DMS114 treated with DMSO at 0.1 percent for 48 hours (cell line): Measurements from ENCODE around the gene LTBR.

Experiments used
- DNase-seq: peaks from one replicate; lab custom pipeline; 2025; ENCODE audit not compliant: unreplicated experiment; lab: John Stamatoyannopoulos, UW

Gene LTBR

DNA sequence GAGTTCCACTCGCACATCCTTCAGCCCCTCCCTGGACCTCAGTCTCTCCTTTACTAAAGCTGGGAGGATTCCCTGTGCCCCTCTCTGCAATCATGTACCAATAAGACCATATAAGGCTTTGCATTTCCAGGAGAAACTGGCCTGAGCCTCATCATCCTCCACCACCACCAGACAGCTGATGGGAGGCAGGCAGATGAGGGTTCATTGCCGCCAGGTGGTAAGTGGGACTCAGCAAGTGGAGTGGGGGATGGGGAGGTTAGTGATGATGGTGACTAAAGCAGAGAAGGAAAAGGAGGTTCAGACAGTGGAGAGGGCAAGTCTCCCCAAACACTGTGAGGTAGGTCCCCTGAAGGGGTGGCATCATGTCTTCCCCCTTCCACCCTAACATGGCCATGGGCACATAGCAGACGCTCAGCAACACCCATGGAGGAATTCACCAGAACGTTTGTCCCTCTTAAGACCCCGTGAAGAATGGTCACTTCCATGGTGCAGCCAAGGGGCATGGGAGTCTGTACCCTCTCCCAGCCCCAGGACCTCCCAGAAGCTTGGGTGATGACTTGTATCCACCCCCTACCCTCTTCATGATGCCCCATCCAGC is 37.6 kb upstream of the LTBR start:
- no peak for DNase-seq

DNA sequence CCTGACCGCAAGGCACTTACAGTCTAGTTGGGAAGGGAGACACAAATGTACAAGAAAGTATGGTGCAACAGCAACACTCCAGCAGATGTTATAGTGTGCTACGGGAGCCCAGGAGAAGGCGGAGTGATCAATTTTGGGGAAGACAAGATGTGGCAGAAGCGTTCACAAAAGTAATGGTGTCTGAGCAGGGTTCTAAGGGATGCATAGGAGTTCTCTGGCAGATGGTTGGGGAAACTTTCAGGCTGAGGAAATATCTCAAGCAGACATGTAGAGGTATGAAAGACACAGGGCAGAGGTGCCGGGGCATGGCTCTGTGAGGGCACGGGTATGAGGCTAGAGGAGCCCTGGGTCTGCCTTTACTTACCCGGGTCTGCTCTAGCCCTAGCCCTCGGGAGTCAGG is 37.0 kb upstream of the LTBR start:
- no peak for DNase-seq

DNA sequence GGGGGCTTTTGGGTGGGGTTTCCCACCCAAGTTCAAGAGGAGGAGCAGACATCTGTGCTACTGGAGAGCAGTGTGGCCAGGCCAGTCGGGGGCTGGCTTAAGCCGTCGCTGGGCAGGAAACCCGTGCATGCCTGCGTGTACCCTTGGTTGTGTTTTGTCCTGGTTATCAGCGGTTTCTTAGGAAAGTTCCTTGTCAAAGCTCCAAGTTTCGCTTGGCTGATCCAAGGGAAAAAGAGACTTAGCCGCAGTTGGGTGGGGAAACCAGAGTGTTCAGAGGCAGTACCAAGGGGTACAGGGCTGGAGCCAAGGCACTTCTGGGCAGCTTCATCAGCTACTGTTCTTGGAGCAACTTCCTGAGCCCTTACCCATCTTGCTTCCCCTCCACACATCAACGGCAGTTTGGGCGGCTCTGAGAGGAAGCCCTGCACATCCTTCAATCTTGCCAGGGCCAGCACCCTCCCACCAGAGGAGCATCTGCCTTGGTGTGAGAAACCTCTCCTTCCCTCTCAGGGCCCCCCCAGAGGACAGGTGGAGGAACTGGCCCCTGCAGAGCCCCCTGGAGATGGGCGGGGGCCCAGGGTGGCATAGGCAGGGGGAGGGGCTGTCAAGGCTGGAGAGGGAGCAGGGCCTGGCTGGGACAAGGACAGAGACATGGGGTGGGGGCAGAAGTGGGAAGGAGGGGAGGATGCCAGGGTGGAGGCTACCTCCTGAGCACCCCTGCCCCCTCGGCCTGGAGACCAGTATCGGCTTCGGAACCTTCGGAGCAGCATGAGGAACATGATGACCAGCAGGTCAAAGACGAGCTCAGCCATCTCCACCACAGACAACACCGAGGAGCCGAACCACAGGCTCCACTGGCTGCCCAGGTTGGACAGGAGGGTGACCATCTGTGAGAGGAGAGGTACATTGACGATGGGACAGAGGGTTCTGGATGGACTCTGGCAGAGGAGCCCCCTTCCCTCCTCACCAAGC is 36.3 kb upstream of the LTBR start:
- no peak for DNase-seq

DNA sequence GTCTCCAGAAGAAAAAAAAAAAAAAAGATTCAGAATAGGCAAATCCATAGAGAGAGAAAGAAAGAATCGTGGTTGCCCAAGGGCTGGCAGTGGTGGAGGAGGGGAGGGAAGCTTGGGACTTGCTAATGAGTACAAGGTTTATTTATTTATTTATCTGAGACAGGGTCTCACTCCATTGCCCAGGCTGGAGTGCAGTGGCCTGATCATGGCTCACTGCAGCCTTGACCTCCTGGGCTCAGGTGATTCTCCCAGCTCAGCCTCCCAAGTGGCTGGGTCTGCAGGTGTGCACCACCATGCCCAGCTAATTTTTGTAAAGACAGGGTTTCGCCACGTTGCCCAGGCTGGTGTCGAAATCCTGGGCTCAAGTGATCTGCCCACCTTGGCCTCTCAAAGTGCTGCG is 32.3 kb upstream of the LTBR start:
- DNase-seq, result no peak

DNA sequence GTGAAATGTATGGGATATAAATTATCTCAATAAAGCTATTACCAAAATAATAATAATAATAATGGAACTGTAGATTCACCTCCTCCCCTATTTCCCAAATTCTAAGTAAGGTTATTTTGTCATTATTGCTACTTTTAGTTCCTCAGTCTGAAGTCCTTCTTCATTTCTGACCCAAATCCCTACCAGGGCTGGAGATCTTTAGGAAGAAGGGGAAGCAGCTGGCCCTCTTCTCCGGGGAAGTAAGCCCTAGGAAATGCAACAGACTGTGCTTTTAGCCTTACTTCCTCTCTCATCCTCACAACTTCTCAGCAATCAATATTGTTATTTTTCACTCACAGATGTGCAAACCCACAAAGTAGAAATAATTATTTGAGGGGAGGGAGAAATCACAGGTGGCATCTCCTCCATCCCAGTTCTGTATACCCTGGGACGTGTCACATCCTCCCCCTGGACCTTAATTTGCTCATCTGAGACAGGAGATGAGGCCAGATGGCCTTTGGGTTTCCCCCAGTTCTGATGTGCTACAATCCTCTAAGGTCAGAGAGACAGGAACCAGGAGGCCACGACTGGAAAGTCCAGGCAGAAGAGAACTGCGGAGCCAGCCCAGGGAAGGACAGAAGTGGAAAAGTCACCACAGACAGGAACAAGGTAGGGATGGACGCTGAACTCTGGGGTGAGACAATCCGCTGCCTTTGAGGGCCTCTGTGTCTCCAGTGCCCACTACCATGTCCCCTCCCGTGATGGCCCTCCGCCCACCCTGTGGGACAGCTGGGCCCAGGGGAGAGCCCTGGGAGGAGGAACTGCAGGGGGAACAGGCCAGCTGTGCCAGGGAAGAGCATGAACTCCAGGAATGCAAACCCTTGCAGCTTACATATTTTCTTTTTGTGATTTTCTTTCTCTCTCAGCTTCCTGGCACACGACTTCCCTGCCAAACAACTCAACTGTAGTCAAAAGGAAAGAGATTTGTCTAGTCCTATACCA is 31.5 kb upstream of the LTBR start:
- no peak for DNase-seq

DNA sequence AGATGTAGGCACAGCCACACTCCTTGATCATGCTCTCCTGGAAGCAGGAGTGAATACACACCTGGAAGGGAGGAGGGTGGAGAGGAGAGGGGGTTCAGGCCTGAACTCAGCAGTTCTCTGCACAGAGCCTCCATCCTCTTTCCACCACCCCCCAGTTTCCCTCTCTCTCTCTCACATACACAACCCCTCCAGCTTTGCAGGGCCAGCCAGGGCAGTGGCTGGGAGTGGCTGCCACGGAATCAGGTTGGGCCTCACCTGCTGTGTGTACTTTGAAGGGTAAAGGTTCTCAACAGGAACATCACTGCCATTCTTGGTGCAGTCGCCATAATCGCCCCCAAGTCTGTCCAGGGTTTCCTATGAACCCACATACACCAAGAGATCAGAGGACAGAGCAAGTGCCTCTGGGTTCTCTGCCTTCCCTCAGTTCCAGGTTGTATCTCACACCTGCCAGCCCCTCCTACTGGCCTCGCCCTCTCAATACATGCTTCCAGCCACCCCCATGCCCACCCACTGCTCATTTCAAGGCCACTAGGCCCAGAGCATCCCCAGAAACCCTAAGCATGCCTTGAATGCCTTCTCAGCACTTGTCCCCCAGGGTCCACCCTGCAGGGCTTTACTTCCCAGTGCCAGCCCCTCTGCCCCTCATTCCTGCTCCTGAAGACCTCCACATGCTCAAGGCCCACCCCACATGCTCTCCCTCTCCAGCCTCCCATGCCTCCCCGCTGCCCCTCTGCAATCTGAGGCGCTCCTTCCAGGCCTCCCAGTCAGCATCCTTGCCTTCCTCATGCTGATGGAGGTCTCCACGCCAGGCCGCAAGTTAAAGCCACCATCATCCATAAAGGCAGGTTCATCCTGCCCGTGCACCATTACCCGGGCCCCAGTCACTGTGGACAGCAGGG is 29.2 kb upstream of the LTBR start:
- DNase-seq, result no peak

DNA sequence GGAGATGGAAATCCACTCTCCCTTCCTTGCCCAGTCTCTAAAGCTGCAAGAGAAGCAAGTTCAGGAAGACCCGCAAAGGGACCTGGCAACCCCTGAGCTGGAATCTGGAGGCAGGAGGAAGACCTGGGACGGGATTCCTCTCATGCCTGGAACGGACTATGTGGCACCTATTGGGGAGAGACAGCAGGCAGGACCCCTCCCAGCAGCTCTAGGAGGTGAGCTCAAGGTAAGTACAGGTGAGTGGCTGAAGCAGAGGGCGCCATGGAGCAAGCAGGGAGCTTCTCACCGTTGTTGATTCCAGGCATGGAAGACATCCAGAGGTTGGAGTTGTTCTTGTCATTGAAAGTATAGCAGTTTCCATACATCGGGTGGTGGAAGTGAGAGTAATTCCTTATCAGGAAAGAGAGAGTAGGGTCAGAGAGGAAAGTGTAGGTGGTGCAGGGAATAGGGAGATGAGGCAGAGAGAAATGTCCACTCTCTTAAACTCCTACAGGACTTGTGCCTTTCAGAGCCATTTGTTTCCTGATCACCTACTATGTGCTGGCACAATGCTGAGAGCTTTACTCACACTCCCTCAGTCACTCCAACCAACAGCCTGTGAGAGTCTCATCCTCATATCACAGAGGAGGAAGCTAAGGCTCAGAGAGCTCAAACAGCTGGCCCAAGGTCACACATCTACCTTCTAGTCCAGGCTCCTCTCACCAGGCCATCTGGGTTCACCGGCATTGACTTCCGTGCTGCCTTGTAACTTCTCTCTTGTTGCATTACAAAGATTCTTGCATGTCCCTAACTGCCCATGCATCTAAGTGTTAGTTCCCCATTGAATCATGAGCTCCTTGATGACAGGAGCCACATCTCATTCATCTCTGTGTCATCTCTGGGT is 28.2 kb upstream of the LTBR start:
- no peak for DNase-seq

DNA sequence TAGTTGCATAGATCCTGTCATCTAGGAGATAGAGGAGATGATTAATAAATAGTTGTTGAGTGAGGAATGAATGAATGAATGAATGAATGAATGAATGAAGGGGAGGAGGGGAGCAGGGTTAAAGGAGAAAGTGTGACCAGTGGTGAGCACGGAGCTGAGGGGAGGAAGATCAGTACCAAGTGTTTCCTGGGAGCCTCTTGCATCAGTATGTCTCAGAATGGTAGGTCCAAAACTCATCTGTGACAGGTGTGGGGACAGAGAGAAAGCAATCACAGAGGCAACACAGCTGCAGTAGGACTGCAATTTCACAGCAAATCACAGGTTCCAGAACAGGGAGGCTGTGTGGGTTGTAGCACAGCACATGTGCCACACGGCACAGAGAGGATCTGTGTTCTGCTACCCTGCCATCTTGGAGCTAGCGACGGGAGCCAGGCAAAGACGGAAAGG is 27.6 kb upstream of the LTBR start:
- no peak for DNase-seq

DNA sequence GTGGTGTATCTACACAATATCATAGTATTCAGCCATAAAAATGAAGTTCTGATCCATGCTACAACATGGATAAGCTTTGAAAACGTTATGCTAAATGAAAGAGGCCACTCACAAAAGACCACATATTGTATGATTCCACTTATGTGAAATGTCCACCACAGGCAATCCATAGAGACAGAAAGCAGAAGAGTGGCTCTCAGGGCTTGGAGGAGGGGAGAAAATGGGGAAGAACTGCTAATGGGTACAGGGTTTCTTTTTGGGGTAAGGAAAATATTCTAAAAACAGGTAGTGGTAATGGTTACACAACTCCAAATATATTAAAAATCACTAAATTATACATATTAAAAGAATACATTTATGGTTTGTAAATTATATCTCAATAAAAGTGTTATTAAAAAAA is 25.1 kb upstream of the LTBR start:
- no peak for DNase-seq

DNA sequence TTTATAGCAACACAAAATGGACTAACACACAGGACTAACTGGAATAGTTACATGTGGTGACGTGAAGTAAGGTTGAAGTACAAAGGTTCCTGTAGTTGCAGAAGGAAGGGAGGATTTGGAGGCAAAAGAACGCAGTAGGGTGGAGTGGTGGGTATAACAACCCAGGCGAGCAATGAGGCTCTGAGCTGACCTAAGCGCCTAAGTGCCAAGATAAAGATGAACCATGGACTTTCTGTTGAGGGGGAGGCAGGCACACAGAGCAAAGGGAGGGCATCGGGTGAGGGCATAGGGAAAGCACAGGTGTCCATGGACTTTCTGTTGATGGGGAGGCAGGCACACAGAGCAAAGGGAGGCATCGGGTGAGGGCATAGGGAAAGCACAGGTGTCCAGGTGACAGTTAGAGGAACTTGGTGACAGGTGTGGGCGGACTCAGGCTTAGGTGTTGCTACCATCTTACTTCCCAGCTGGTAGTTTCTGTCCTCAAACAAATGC is 23.8 kb upstream of the LTBR start:
- no peak for DNase-seq

DNA sequence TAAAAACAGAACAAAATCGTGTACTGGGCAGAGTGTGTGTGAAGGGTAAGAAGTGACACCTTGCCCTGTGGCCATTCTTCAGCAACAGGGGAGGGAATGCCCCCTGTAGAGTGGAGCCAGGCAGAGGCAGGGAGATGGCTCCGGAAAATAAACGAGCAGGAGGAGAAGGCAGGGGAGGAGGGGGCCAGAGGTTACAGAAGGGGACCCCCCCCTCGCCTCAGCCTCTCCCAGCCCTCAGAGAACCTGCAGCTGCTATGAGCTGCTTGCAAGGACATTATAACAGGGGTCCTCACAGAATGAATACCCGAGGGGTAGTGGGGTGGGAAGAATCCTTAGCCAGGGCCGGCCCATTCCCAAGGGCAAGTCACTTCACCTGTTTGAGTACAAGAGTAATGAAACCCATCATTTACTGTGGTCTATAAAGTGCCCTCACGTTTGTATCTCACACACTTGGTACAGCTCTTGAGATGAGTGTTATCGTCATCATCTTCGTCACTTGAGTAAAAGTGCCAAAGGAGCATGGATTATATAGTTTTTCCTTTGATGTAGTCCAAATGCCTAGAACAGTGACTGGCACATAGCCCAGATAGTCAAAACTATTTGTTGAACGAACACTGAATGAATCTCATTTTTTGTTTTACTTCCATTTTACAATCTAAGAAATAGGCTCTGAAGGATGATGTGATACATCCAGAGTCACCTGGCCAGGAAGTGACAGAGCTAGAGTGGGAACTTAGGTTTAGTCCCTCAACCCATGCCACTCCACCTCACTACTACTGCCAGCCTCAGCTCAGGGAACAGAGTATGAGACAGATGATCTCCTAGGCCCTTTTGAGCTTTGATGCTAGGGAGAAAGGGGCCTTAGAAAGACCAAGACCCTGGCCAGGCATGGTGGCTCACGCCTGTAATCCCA is 23.1 kb upstream of the LTBR start:
- DNase-seq, result no peak

DNA sequence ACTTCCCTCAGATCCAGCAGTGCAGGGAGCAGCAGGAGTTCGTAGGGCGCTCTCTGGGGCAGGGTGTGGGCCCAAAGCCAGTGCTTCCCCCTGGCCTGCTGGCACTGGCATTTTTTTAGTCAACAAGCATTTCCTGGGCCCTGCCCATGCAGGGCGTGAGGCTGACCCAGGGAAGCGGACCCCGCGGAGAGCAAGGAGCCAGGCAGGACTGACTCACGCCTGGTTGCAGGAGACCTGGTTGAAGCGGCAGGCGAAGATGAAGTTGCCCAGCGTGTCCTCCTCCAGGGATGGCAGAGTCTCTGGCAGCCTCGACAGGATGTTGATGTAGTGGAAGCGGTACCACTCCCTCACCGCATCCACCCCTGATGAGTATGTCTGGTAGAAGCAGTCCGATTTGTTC is 22.1 kb upstream of the LTBR start:
- no peak for DNase-seq

DNA sequence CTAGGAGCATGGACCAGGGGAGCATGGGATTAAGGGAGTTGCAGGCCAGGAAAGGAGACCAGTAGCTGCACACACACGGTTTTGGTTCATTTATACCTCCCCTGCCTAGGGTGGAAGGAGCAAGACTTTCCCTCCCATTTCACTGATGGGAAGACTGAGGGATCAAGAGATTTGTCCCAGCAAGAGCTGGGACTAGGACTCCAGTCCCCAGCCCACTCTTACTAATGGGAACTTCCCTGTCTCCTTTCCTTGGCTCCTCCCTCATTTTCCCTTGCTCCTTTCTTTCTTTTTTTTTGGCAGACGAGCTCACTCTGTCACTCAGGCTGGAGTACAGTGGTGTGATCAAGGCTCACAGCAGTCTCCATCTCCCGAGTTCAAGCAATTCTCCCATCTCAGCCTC is 21.6 kb upstream of the LTBR start:
- no peak for DNase-seq

DNA sequence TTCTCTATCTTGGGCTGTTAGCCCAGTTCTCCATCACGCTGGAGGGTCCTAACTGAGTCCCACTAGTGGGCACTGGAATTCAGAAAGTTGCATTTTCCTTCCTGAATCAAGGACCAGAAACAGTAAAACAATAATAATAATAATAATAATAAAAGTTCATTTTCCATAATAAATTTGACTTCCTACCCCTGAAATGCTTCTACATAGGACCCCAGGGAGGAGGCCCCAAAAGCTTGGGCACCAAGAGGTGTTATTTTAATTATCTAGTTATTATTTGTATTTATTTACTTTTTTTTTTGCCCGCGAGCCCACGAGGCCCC is 21.0 kb upstream of the LTBR start:
- no peak for DNase-seq

DNA sequence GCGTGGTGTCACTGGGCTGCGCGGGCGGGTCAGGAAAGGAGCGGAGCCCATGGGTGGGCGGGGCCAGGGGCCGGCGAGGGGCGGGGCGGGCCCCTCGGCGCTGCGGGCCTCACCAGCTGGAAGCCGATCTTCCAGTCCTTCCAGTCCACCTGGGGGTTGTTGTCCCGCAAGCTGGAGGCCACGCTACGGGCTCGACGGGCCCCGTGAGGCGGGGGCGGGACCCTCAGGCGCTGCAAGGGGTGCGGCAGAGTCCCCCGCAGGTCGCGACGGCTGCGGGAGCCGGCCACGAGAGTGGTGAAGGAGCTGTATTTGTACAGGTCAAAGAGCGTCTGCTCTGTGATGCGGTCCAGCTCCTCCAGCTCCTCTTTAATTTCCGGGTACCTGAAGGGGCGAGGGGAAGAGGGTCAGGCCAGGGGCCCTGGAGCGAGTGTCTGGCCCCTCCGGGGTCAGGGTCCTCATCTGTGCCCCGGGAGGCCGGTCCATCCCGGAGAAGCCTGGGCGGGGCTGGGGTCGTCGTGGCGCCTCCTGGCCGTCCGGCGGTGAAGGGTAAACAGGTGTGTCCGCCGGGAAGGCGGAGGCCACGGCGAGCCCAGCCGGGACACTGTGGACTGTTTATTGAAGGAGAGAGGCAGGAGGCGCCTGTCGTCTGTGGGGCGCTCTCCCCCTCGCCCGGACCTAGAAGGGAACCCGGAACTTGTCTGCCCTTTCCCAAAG is 20.5 kb upstream of the LTBR start:
- DNase-seq, result peak; percentile 14

DNA sequence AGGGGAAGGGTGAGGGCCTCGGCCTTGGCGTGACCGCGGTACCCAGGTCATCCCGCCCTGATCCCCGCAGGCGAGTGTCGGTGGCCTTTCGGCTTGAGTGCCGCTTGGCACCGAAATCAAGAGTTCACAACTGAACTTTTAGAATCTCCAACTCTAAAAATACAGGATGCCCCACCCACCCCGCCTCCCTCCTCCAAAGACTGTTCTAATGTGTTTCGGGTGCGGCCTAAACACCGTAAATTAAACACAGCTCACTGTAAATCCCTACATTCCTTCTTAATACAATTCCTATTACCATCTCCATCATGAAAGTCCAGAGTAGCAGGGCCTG is 20.0 kb upstream of the LTBR start:
- no peak for DNase-seq

DNA sequence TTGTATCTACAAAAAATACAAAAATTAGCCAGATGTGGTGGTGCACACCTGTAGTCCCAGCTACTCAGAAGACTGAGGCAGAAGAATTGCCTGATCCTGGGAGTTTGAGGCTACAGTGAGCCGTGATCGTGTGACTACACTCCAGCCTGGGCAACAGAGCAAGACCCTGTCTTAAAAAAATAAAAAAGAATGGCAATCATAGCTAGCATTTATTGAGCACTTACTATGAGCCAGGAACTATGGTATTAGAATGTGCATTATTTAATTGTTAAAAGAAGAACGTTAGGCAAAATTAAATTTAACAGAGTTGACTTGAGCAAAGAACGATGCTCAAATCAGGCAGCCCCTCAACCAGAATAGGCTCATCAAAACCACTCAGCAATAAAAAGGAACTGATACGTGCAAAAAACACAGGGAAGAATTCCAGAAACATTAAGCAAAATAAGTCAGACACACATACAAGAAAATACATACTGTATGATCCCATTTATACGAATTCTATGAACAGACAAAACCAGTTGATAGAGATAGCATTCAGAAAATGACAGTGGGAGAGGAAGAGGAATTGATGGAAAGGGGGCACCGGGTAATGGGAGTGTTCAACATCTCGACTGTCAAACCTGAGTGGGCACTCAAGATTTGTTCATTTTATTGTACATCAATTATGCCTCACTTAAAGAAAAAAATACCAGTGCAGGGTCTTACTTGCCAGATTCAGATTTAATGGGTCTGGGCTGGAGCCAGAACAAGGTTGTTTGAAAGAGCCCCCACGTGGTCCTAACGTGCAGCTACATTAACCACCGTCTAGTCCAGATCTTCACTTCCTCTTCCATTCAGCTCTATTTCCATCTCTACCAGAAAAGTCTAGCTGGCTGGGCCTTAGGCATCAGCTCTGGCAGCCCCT is 16.6 kb upstream of the LTBR start:
- peak; percentile 25 for DNase-seq
